H9 (cell line): ENCODE data around the gene AMIGO3. TPM values are rescaled to one million over a fixed set of nuclear protein-coding genes. Genes with fewer than 3 reads are reported as not detected.

Source experiments
- DNase-seq: peaks from one replicate; pipeline ENCODE4 v3.0.0-alpha.2; 2017
- H2AFZ ChIP-seq: one replicate; pipeline ENCODE4 v1.6.1; 2013; ENCODE audit warnings: mild to moderate bottlenecking, low read length, control low read depth, moderate library complexity
- H2AK5ac ChIP-seq: 2 replicates; pipeline ENCODE4 v1.6.1; 2013; ENCODE audit warnings: low read length, control low read depth, mixed read lengths; ENCODE audit not compliant: insufficient read length
- H2BK120ac ChIP-seq: one replicate; pipeline ENCODE4 v1.6.1; 2013; ENCODE audit warnings: low read depth, mild to moderate bottlenecking, low read length, control low read depth, inconsistent platforms; ENCODE audit not compliant: poor library complexity, severe bottlenecking
- H2BK12ac ChIP-seq: 2 replicates; pipeline ENCODE4 v1.6.1; 2013; ENCODE audit warnings: low read length, control low read depth, mixed read lengths, low read depth; ENCODE audit not compliant: insufficient read length
- H2BK15ac ChIP-seq: 2 replicates; pipeline ENCODE4 v1.6.1; 2013; ENCODE audit warnings: low read depth, low read length, control low read depth
- H2BK20ac ChIP-seq: one replicate; pipeline ENCODE4 v1.6.1; 2013; ENCODE audit warnings: low read depth, mild to moderate bottlenecking, low read length, control low read depth, inconsistent platforms; ENCODE audit not compliant: poor library complexity, severe bottlenecking
- H2BK5ac ChIP-seq: 2 replicates; pipeline ENCODE4 v1.6.1; 2013; ENCODE audit warnings: low read length, control low read depth, mixed read lengths; ENCODE audit not compliant: insufficient read length
- H3K14ac ChIP-seq: 2 replicates; pipeline ENCODE4 v1.6.1; 2013; ENCODE audit warnings: low read length, control low read depth; ENCODE audit not compliant: insufficient read depth
- H3K18ac ChIP-seq: 2 replicates; pipeline ENCODE4 v1.6.1; 2013; ENCODE audit warnings: low read depth, mild to moderate bottlenecking, mixed read lengths, low read length, control low read depth; ENCODE audit not compliant: insufficient read length
- H3K23ac ChIP-seq: 2 replicates; pipeline ENCODE4 v1.6.1; 2013; ENCODE audit warnings: low read length, control low read depth, mixed read lengths, low read depth; ENCODE audit not compliant: insufficient read length
- H3K23me2 ChIP-seq: 2 replicates; pipeline ENCODE4 v1.6.1; 2013; ENCODE audit warnings: low read depth, mild to moderate bottlenecking, mixed read lengths, low read length, control low read depth; ENCODE audit not compliant: insufficient read length, poor library complexity, severe bottlenecking
- H3K27ac ChIP-seq: 2 replicates; pipeline ENCODE4 v1.5.1; 2013; ENCODE audit warnings: low read length, control low read depth, mixed read lengths, low read depth; ENCODE audit not compliant: insufficient read length
- H3K27me3 ChIP-seq: 2 replicates; pipeline ENCODE4 v1.6.1; 2013; ENCODE audit warnings: low read length, control low read depth, inconsistent platforms; ENCODE audit not compliant: insufficient read depth
- H3K4ac ChIP-seq: 2 replicates; pipeline ENCODE4 v1.6.1; 2013; ENCODE audit warnings: low read depth, mild to moderate bottlenecking, control low read depth, inconsistent platforms, low read length, moderate library complexity
- H3K4me1 ChIP-seq: 2 replicates; pipeline ENCODE4 v1.6.1; 2013; ENCODE audit warnings: low read length, control low read depth, inconsistent platforms; ENCODE audit not compliant: insufficient read depth
- H3K4me2 ChIP-seq: 2 replicates; pipeline ENCODE4 v1.6.1; 2013; ENCODE audit warnings: low read length, control low read depth, mixed read lengths; ENCODE audit not compliant: insufficient read length, insufficient read depth
- H3K56ac ChIP-seq: 2 replicates; pipeline ENCODE4 v1.6.1; 2013; ENCODE audit warnings: low read depth, mild to moderate bottlenecking, mixed read lengths, low read length, control low read depth; ENCODE audit not compliant: insufficient read length
- H3K79me1 ChIP-seq: 2 replicates; pipeline ENCODE4 v1.6.1; 2013; ENCODE audit warnings: low read depth, mild to moderate bottlenecking, moderate library complexity, low read length, control low read depth, inconsistent platforms; ENCODE audit not compliant: insufficient read depth, poor library complexity, severe bottlenecking
- H3K79me2 ChIP-seq: 2 replicates; pipeline ENCODE4 v1.6.1; 2013; ENCODE audit warnings: low read length, control low read depth, inconsistent platforms; ENCODE audit not compliant: insufficient read depth
- H3K9ac ChIP-seq: 2 replicates; pipeline ENCODE4 v1.6.1; 2013; ENCODE audit warnings: low read length, control low read depth, mixed read lengths; ENCODE audit not compliant: insufficient read length; ENCODE audit errors: extremely low read depth
- H3K9me3 ChIP-seq: one replicate; pipeline ENCODE4 v1.6.1; 2013; ENCODE audit warnings: low read depth, low read length, inconsistent platforms; ENCODE audit not compliant: control insufficient read depth
- H3T11ph ChIP-seq: one replicate; pipeline ENCODE4 v1.6.1; 2013; ENCODE audit warnings: mild to moderate bottlenecking, low read length, control low read depth, inconsistent platforms
- H4K20me1 ChIP-seq: one replicate; pipeline ENCODE4 v1.6.1; 2013; ENCODE audit not compliant: control insufficient read depth, insufficient read length, insufficient read depth
- H4K5ac ChIP-seq: 2 replicates; pipeline ENCODE4 v1.6.1; 2013; ENCODE audit warnings: low read depth, mild to moderate bottlenecking, mixed read lengths, low read length, control low read depth; ENCODE audit not compliant: insufficient read length
- H4K8ac ChIP-seq: replicated peaks from 2 replicates; pipeline ENCODE4 v1.6.1; 2013; ENCODE audit warnings: low read length, control low read depth, mixed read lengths, low read depth; ENCODE audit not compliant: insufficient read length
- H4K91ac ChIP-seq: 2 replicates; pipeline ENCODE4 v1.6.1; 2013; ENCODE audit warnings: low read depth, mild to moderate bottlenecking, moderate library complexity, mixed read lengths, low read length, control low read depth; ENCODE audit not compliant: insufficient read length
- H3K27ac Mint-ChIP-seq, 3 experiments: 2 replicates in 2 of 3; 3 replicates in 1 of 3; pipeline ENCODE4 v1.8.0; 2020 to 2021; ENCODE audit warnings: mixed read lengths in 3 of 3, mild to moderate bottlenecking in 1 of 3, moderate library complexity in 1 of 3
- H3K27me3 Mint-ChIP-seq: 2 replicates; pipeline ENCODE4 v1.8.0; 2021; ENCODE audit warnings: low read depth, mild to moderate bottlenecking, moderate library complexity, mixed read lengths
- H3K36me3 Mint-ChIP-seq, 3 experiments: 2 replicates in 2 of 3; 3 replicates in 1 of 3; pipeline ENCODE4 v1.8.0; 2020 to 2021; ENCODE audit warnings: low read depth in 3 of 3, mixed read lengths in 3 of 3; ENCODE audit not compliant: insufficient read depth in 1 of 3
- H3K4me1 Mint-ChIP-seq, 2 experiments: 2 replicates each; pipeline ENCODE4 v1.8.0; 2020; ENCODE audit warnings: mixed read lengths in 2 of 2
- H3K4me3 Mint-ChIP-seq, 2 experiments: 2 replicates in 1 of 2; 3 replicates in 1 of 2; pipeline ENCODE4 v1.8.0; 2020 to 2021; ENCODE audit warnings: mild to moderate bottlenecking in 2 of 2, mixed read lengths in 2 of 2, moderate library complexity in 1 of 2
- H3K9me3 Mint-ChIP-seq, 2 experiments: 2 replicates in 1 of 2; 3 replicates in 1 of 2; pipeline ENCODE4 v1.8.0; 2020; ENCODE audit warnings: mild to moderate bottlenecking in 2 of 2, mixed read lengths in 2 of 2, moderate library complexity in 1 of 2
- CTCF ChIP-seq: fragments of 200-600 bp; sonication (generic); conservative IDR thresholded peaks from 3 replicates; pipeline ENCODE4 v1.8.0; 2021; ENCODE audit warnings: antibody characterized with exemption, mild to moderate bottlenecking
- WGBS: extraction: QIAGEN DNeasy Blood & Tissue Kit; methylation state at CpG from one replicate; pipeline ENCODE4 v1.1.7; 2013; ENCODE audit warnings: missing lambda C conversion rate, low lambda C conversion rate, mixed read lengths; ENCODE audit not compliant: insufficient read length; ENCODE audit errors: extremely low coverage; 5-methylcytosine and 5-hydroxymethylcytosine counted together
- total RNA-seq: library from RNA; stranded (reverse); gene quantifications from 2 replicates; pipeline ENCODE4 v1.2.1, GENCODE V29; 2021

AMIGO3 gene
- total RNA-seq, 1 experiment from 2014 or later: 3.8 TPM

- Histone ChIP-seq H4K20me1 (no peaks in the 10 kb centered on the region), H2BK20ac (no peak overlapping the region), H2BK5ac (no peak overlapping the region), H2AFZ (no peak overlapping the region), H3K23ac (no peak overlapping the region), H3K18ac (no peak overlapping the region), H2BK15ac (no peak overlapping the region), H4K8ac (no peak overlapping the region), H3K79me2 (peaks cover 3% of the 10 kb centered on the region; the same call in 1 of the 2 replicates), H3K9me3 (no peaks in the 10 kb centered on the region), H3K56ac (no peak overlapping the region), H4K91ac (no peak overlapping the region), H3T11ph (no peak overlapping the region), H2BK120ac (no peak overlapping the region), H3K14ac (no peak overlapping the region), H3K23me2 (no peaks in the 10 kb centered on the region), H4K5ac (no peak overlapping the region), H3K79me1 (peaks cover 6% of the 10 kb centered on the region), H3K4me1 (no peaks in the 10 kb centered on the region; the same call in 1 of the 2 replicates), H3K9ac (no peak overlapping the region), H3K4me2 (no peak overlapping the region), H3K27ac (no peak overlapping the region), H2BK12ac (no peak overlapping the region), H3K4ac (no peak overlapping the region), H2AK5ac (no peak overlapping the region), H3K27me3 (no peaks in the 10 kb centered on the region; the same call in 1 of the 2 replicates)
- Mint-ChIP-seq H3K36me3 (peaks cover 0 to 3% (median 0%) of the 10 kb centered on the region in 3 experiments; a peak in 3 of 7 replicates), H3K27me3 (no peaks in the 10 kb centered on the region), H3K9me3 (no peaks in the 10 kb centered on the region), H3K27ac (no peak overlapping the region), H3K4me3 (no peak overlapping the region; a peak in 1 of 5 replicates), H3K4me1 (peaks cover 3 to 11% of the 10 kb centered on the region in 2 experiments)
- WGBS: no CpG with 5 or more reads among the region's 1 CpG
- DNase-seq: no peak
- TF ChIP-seq CTCF: no peak
Measured at GRCh38 chr3:49756036-49756435, 36.6 kb upstream of the AMIGO3 start.
